Right lobe of liver (tissue), 6 donors: ENCODE data around the gene LRRC15. TPM values are rescaled to one million over a fixed set of nuclear protein-coding genes. Genes with fewer than 3 reads are reported as not detected.

ENCODE experiments used
- ATAC-seq, 4 donors: fragments of 200-7000 bp; cut with Tn5 transposase; one replicate each; pipeline ENCODE4 v1.9.1; 2020; ENCODE audit warnings: mild to moderate bottlenecking in 4 of 4, moderate library complexity in 4 of 4
- DNase-seq, 3 donors: peaks; one replicate each; pipeline ENCODE4 v3.0.0-alpha.2; 2020
- H3K27ac ChIP-seq, 3 donors: fragments of 200-600 bp; one replicate each; pipeline ENCODE4 v1.8.0; 2022
- H3K27me3 ChIP-seq, 2 donors: fragments of 200-600 bp; one replicate each; pipeline ENCODE4 v1.8.0; 2022
- H3K36me3 ChIP-seq, 4 donors: fragments of 200-600 bp; sonication (generic) in 1 of 4; one replicate each; pipeline versions ENCODE4 v1.5.1 to v1.8.0; 2017 to 2022; ENCODE audit warnings: control low read depth in 1 of 4
- H3K4me1 ChIP-seq, 4 donors: fragments of 200-600 bp; sonication (generic) in 1 of 4; one replicate each; pipeline versions ENCODE4 v1.5.1 to v1.8.0; 2017 to 2022; ENCODE audit warnings: control low read depth in 1 of 4
- H3K4me3 ChIP-seq, 3 donors: fragments of 200-600 bp; one replicate each; pipeline ENCODE4 v1.8.0; 2022
- H3K9me3 ChIP-seq, 4 donors: fragments of 200-600 bp; sonication (generic) in 1 of 4; one replicate each; pipeline versions ENCODE4 v1.5.1 to v1.8.0; 2017 to 2022; ENCODE audit warnings: control low read depth in 1 of 4
- POLR2A ChIP-seq: fragments of 450-650 bp; IDR thresholded peaks from one replicate; pipeline ENCODE4 v1.6.1; 2017; ENCODE audit warnings: antibody characterized with exemption, mild to moderate bottlenecking
- WGBS: methylation state at CpG from one replicate; pipeline ENCODE4 v1.1.6; 2018; ENCODE audit warnings: low coverage, low lambda C conversion rate; ENCODE audit not compliant: insufficient coverage; ENCODE audit errors: missing lambda C conversion rate; 5-methylcytosine and 5-hydroxymethylcytosine counted together
- intact Hi-C, 2 donors: fragments of 100-400 bp; cut with DNase I; formaldehyde crosslinking; loops; one replicate each; pipeline versions ENCODE4 v1.11.2 to v1.14.1; 2022
- total RNA-seq, 6 experiments: library from RNA; depleted of rRNA in 2 of 6; stranded (reverse); fragments of >200 nt in 2 of 6; fragmentation: NEBNext Ultra II Directional in 3 of 6; extraction: Animal tissue kit (Norgen Biotek cat#: 25700) in 3 of 6; gene quantifications; one replicate each; pipeline versions ENCODE4 v1.1.0 to v1.2.4, GENCODE V29; 2016 to 2023
- TF ChIP-seq, protein P1 (sequence below), 4 donors: fragments of 200-600 bp in 3 of 4; fragments of 450-650 bp in 1 of 4; IDR thresholded peaks; one replicate each; pipeline versions ENCODE4 v1.5.1 to v1.8.0; 2016 to 2022; ENCODE audit warnings: antibody characterized with exemption in 4 of 4, mild to moderate bottlenecking in 2 of 4
- donor health status: DM: no; HTN: yes; CAD: no.
- donor health status: DM: no; HTN: no; CAD: no.
- donor health status: DM: no; HTN: no; CAD: no.
- donor health status: DM: no; HTN: yes; CAD: no.
- donor health status: DM: no; HTN: yes; CAD: no.

The LRRC15 gene
- total RNA-seq, 6 experiments from 2014 or later: 0.07 to 0.37 (median 0.09) TPM; not detected in 1

DNA sequence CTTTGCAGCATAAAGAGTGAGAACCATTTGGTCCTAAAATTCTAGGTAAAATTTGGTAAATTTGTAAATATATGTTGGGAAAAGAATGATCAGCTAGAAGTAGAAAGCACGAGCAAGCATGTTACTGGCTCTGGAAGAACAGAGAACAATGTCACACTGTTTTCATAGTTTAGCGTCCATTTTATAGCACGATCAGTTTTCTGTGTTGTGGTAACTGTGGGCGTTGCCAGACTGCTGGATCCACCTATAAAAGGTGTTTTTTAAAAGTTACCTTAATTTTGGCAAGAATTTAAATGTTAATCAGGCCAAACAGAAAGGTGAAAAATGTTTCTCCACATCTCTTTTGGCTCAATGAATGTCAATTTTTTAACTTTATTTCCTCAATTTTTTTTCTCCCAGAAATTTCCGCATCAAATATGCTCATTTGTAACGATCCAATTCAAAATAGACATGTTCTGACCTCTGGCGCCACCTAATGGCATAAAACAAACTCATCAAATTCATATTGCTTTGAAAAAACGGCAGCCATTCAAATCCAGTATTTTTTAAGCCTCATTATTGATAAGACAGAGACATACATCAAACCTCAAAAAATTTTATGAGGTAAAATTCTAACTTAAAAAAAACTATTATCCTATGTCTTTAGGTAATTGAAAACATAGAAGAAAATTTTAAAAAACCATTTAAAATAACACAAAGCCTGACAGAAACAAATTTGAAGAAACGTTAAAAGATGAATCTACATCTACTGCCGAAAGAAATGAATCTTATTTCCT lies 35.0 kb upstream of the LRRC15 start:
- H3K36me3 ChIP-seq: peaks cover 0 to 20% (median 6%) of the 10 kb centered on the region in 4 donors
- no peaks in the 10 kb centered on the region for H3K27me3 ChIP-seq
- intact Hi-C loops: loop anchor here (5.0 kb wide), 2 partner anchors 62 to 67 kb away; no protein-coding TSS in a partner anchor
- no peaks in the 10 kb centered on the region for H3K9me3 ChIP-seq
- DNase-seq: no peak
- WGBS: 39% methylated on average over 10 of the region's 10 CpGs
- no peak for TF ChIP-seq POLR2A
- TF ChIP-seq, protein P1, sequence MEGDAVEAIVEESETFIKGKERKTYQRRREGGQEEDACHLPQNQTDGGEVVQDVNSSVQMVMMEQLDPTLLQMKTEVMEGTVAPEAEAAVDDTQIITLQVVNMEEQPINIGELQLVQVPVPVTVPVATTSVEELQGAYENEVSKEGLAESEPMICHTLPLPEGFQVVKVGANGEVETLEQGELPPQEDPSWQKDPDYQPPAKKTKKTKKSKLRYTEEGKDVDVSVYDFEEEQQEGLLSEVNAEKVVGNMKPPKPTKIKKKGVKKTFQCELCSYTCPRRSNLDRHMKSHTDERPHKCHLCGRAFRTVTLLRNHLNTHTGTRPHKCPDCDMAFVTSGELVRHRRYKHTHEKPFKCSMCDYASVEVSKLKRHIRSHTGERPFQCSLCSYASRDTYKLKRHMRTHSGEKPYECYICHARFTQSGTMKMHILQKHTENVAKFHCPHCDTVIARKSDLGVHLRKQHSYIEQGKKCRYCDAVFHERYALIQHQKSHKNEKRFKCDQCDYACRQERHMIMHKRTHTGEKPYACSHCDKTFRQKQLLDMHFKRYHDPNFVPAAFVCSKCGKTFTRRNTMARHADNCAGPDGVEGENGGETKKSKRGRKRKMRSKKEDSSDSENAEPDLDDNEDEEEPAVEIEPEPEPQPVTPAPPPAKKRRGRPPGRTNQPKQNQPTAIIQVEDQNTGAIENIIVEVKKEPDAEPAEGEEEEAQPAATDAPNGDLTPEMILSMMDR (IDR thresholded peaks at IDR 0.05): peak; percentile 63 to 78 (median 69)
- H3K4me1 ChIP-seq: no peaks in the 10 kb centered on the region
- H3K4me3 ChIP-seq: no peak overlapping the region
- H3K27ac ChIP-seq: no peak overlapping the region
- ATAC-seq: peak; percentile 34 to 78 (median 68)

DNA sequence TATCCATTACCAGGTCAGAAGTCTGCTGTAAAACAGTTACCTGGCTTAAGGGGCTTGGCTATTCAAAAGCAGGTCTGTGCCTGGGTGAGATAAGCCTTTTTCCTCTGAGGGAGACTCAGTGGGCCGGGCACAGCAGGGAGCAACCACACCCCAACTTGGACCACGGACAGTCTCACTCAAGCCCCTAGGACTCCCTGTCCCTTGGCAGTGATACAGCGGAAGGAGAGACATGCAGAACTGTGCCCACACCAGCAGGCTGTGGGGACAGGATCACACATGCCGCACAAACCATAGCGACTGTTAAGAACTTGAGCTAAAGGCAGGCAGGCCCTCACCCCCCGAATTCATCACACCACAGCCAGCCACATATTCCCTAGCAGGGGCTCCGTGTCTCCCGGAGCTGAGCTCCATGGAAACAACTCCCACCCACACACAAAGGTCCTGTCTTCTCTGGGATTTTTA lies 32.4 kb upstream of the LRRC15 start:
- WGBS: 92% methylated on average over 2 of the region's 8 CpGs
- Histone ChIP-seq H3K4me3 (no peak overlapping the region), H3K4me1 (peaks cover 0 to 17% (median 1%) of the 10 kb centered on the region in 4 donors), H3K27ac (no peak overlapping the region), H3K9me3 (no peaks in the 10 kb centered on the region), H3K27me3 (no peaks in the 10 kb centered on the region), H3K36me3 (peaks cover 0 to 12% (median 0%) of the 10 kb centered on the region in 4 donors)
- no peak for DNase-seq
- peak in 1 of 4 donors; percentile 10 for ATAC-seq
- intact Hi-C loops: loop anchor here in 1 of 2 donors (5.0 kb wide), 1 partner anchor 65 kb away; no protein-coding TSS in a partner anchor
- TF ChIP-seq, protein P1 (IDR thresholded peaks at IDR 0.05): no peak
- no peak for TF ChIP-seq POLR2A

DNA sequence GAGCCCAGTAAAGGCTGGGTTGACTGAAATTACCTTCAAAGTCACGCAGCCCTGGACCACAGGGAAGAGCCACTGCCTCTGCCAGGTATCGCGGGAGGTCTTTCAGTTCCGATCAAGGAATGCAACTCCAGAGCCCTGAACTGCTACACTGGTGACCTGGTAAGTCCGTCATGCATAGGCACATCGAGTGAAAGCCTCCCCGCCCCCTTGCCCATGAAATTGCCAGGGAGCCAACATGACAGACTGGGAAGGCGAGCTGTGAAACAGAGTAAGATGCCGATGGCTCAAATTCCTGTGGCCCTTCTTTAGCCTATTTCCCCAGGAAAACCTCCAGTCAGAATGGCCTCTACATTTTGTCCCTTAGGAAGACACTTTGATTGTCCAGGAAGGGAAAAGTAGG lies 31.8 kb upstream of the LRRC15 start:
- peaks cover 0 to 12% (median 0%) of the 10 kb centered on the region in 4 donors for H3K36me3 ChIP-seq
- TF ChIP-seq POLR2A: no peak
- TF ChIP-seq, protein P1 (IDR thresholded peaks at IDR 0.05): no peak
- peaks cover 0 to 19% (median 4%) of the 10 kb centered on the region in 4 donors for H3K4me1 ChIP-seq
- no peak overlapping the region for H3K4me3 ChIP-seq
- intact Hi-C loops: loop anchor here in 1 of 2 donors (5.0 kb wide), 1 partner anchor 64 kb away; no protein-coding TSS in a partner anchor
- 60% methylated on average over 1 of the region's 9 CpGs for WGBS
- no peaks in the 10 kb centered on the region for H3K9me3 ChIP-seq
- no peaks in the 10 kb centered on the region for H3K27me3 ChIP-seq
- no peak for ATAC-seq
- no peak for DNase-seq
- H3K27ac ChIP-seq: no peak overlapping the region

DNA sequence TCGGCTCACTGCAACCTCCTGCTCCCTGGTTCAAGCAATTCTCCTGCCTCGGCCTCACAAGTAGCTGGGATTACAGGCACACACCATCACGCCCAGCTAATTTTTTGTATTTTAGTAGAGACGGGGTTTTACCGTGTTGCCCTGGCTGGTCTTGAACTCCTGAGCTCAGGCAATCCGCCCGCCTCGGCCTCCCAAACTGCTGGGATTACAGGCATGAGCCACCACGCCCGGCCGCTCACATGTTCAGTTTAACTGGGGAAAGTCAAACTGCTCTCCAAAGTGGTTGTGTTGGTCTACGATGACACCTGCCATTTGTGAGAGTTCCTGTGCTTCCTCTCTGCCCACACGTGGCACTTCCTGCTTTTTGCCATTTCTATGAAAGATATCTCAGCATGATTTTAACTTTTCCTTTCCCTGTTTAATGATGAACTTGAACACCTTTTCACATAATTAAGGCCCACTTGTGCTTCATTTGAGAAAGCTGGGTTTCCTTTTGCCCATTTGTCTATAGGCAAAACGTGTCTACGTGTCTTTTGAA lies 30.4 kb upstream of the LRRC15 start:
- WGBS: 58% methylated on average over 3 of the region's 15 CpGs
- intact Hi-C loops: loop anchor here in 1 of 2 donors (5.0 kb wide), 1 partner anchor 63 kb away; no protein-coding TSS in a partner anchor
- no peak for TF ChIP-seq POLR2A
- TF ChIP-seq, protein P1 (IDR thresholded peaks at IDR 0.05): no peak
- DNase-seq (no peak), ATAC-seq (no peak)
- Histone ChIP-seq H3K36me3 (peaks cover 0 to under 1% (median 0%) of the 10 kb centered on the region in 4 donors), H3K27me3 (no peaks in the 10 kb centered on the region), H3K27ac (no peak overlapping the region), H3K4me1 (peaks cover 0 to 19% (median 8%) of the 10 kb centered on the region in 4 donors), H3K4me3 (no peak overlapping the region), H3K9me3 (no peaks in the 10 kb centered on the region)
